Measurements from ENCODE around the gene TANC1.

TANC1 gene

GRCh38 chr2:159071190-159071915 lies 102.9 kb downstream of the TANC1 start:
- intact Hi-C loops (cut with DNase I) = no loop called here
- peak in 1 of 42 donors; percentile 26 for DNase-seq

DNA sequence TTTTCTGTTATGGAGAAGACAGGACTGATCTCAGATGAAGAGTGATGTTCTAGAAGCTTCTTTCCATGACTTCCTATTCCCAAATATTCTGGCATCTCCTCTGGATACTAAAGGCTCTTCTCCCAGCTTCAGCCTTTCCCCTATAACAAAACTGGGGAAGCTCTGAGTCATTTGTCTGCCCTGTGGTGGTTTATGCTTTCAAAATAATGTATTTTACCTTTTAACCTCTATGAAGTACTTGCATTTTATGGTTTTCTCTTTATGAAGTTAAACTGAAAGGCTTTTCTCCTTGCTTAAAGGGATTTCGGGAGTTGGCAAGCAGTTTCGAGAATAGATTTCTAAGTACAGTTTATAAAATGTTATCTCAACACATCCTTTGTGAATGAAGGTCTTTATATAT lies 104.4 kb downstream of the TANC1 start:
- DNase-seq = no peak
- intact Hi-C loops (cut with DNase I) = no loop called here

DNA sequence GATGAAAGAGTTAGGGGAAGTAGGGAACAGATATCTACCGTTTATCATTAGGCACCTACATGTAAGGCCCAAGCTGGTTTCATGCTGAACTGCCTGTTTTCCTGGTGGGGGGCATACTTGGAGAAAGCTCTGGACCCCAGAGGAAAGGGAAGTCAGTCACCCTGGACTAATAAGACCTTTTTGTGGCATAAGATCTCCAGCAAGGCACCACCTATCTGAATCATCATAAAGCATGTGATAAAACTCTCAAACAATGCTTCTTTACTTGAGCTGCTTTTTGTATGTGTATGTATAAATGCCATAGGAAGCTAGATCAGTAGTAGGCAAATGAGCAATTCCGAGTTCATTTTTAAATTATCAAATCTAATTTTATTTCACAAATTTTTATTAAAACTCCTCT lies 104.8 kb downstream of the TANC1 start:
- intact Hi-C loops (cut with DNase I) = no loop called here
- DNase-seq = peak in 1 of 42 donors; percentile 16

DNA sequence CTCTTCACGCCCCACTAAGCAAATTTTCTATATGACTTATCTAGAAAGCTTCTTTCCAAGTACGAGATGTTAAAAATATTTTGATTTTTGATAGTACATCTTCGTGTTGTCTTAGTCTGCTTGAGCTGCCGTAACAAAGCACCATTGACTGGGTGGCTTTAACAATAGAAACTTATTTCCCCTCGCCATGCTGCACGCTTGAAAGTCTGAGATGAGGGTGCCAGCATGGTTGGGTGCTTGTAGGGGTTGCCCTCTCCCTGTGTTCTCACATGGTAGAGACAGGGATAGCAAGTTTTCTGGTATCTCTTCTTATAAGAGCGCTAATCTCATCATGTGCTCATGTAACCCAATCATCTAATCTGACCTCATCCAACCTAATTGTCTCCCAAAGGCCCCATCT lies 106.2 kb downstream of the TANC1 start:
- intact Hi-C loops (cut with DNase I) = no loop called here
- DNase-seq = peak in 3 of 42 donors; percentile 26 to 36 (median 35)

DNA sequence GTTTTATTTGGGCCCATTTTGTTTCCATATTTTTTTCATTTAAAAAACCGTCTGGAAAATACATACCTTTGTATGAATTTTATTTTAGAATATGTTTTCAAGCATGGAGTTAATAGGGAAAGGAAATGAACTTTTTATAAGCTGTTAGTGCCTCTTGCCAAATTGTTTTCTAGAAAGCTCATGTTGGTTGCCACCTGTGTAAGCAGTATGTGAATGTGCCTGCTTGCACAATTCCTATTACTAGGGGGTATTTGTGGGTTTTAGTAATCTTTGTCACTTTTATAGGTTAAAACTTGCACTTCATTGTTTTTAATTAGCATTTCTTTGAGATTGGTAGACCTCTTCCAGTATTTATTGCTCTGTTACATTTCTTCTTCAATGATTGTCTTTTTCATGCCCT lies 107.3 kb downstream of the TANC1 start:
- no peak for DNase-seq
- intact Hi-C loops (cut with DNase I) = no loop called here

DNA sequence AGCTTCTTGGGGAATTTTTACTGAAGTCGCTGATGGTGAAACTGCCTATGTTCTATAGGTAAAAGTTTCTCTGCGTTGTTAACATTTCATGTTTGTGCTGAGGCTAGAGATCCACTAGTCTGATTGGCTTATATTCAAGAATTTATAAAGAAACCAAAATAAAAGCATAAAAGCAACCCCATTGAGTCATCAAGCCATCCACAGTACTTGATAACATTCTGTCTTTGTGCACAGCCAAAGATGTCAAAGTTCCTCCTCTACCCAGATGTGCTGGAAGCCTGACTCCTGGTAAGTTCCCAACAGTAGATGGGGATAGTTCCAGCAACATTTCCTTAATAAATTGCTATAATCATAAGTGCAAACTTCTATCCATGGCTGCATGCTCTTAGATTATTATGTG lies 107.8 kb downstream of the TANC1 start:
- intact Hi-C loops (cut with DNase I) = no loop called here
- DNase-seq = peak in 1 of 42 donors; percentile 17

- intact Hi-C loops (cut with DNase I) = no loop called here
- no peak for DNase-seq
These were observed 109.4 kb downstream of the TANC1 start for GRCh38 chr2:159077869-159078268.

GRCh38 chr2:159078443-159078842 lies 110.0 kb downstream of the TANC1 start:
- intact Hi-C loops (cut with DNase I) = no loop called here
- DNase-seq = no peak

DNA sequence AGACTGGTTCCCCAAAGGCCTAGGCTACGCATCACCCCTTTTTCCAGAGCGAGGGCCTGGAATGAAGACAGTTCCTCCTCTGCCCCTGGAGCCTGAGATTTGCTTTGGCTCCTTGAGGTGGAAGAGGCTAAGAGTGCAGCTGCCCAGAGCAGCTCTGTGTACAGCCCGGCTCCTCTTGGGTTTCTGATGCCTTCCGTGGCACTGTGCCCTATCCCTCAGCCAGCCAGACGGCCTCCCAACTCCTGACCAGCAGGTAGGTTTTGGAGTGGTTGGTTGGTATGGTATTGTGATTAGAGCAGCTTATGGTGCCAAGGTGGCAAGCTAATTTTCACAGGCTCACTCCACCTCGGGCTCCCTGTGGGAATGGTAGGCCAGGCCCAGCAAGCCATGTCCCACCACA lies 112.2 kb downstream of the TANC1 start:
- intact Hi-C loops (cut with DNase I) = no loop called here
- DNase-seq = no peak

- intact Hi-C loops (cut with DNase I) = no loop called here
These were observed 113.7 kb downstream of the TANC1 start for GRCh38 chr2:159082119-159082518.

GRCh38 chr2:159084384-159085370 lies 116.2 kb downstream of the TANC1 start:
- peak in 7 of 42 donors; percentile 37 to 64 (median 46) for DNase-seq
- intact Hi-C loops (cut with DNase I) = no loop called here

More at GRCh38 chr2:159082119-159082518, 113.7 kb downstream of the TANC1 start:
- no peak for DNase-seq

- intact Hi-C loops (cut with DNase I) = no loop called here
- peak in 25 of 42 donors; percentile 28 to 77 (median 40) for DNase-seq
These were observed 117.9 kb downstream of the TANC1 start for GRCh38 chr2:159086342-159086741.

DNA sequence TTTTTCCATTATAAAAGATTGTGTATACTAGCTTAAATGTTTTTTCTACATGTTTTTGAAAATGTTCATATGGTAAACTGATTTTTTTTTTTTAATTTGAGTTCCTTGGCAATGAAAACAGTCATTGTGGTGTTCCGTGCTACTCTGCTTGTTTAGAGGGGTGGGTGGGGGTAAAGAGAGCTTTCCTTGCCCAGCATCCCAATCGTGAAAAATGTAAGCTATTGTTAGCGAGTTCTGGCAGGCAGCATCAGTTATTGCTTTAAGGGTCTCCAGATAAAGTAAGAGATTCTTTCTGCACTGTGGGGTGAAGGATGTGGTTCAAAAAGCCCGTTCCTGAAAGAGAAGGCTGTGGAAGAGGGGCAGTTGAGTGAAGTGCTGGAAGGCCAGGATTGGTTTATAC lies 118.4 kb downstream of the TANC1 start:
- no peak for DNase-seq
- intact Hi-C loops (cut with DNase I) = no loop called here

- DNase-seq = no peak
- intact Hi-C loops (cut with DNase I) = no loop called here
These were observed 120.5 kb downstream of the TANC1 start for GRCh38 chr2:159088906-159089305.

- DNase-seq = peak in 14 of 42 donors; percentile 20 to 63 (median 36)
- intact Hi-C loops (cut with DNase I) = no loop called here
These were observed 121.1 kb downstream of the TANC1 start for GRCh38 chr2:159089543-159089942.

DNA sequence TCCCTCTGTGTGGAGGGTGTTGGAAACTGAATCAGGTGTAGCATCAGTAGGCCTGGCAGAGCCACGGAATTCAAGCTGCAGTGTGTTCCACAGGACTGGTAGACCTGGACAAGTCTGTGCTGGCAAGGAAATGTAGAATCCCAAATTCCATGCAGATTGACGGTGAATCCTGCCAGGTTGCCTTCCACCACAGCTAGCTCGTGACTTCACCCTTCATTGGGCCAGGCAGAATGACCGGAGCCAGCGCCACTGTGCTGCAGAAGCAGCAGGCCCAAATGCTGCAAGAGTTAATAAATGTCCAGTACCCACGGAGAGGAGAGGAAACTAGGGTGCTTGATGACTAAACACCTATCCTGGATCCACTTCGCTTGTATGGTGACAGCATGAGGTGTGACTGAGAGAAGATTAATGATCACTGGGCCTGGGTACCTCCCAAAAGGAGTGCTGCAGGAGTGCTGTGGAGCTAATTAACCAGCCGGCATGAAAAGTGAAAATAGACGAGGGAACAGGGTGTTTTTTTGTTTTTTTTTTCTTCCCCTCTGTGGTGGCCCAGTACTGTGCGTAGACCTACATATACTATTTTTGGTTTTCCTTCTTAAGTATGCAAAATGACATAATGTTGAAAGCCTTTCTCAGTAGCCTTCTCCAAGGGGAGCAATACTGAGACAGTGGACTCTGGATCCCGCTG lies 122.2 kb downstream of the TANC1 start:
- DNase-seq = no peak
- intact Hi-C loops (cut with DNase I) = no loop called here

DNA sequence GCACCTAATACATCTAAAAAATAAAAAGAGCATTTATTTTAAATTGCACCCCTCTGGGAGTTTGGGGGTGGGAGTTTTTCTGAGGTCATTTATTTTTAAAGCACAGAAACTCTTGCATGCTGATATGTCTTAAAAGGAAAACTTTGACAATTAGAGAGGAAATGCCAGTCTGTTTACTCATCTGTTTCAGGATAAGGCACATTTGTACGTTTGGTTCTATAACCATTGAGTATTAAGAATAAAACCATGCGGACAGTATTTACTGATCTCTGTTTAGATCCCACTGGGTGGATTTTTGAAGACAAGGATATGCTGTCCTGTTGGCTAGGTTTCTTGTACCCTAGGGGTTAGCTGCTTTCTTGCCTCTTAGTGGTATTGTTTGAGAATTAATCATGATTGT lies 122.9 kb downstream of the TANC1 start:
- intact Hi-C loops (cut with DNase I) = no loop called here
- DNase-seq = no peak

DNA sequence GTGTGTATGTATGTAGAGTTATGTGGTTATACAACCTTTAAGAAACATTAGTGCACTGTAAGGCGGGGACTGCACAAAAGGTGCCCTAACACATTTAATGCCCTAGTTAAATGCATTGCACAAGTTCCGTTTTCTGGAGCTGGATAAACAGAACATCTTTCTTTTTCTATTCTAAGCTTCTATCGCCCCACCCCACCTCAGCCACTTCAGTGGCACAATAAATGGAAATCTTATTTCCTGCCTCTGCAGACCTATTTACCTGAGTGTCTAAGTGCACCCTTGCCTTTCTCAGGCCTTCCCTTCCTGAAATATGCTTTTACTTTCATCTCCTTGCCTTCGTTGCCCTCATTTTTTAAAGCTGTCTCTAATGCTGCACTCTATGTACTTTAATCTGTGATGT lies 123.5 kb downstream of the TANC1 start:
- intact Hi-C loops (cut with DNase I) = no loop called here
- no peak for DNase-seq

DNA sequence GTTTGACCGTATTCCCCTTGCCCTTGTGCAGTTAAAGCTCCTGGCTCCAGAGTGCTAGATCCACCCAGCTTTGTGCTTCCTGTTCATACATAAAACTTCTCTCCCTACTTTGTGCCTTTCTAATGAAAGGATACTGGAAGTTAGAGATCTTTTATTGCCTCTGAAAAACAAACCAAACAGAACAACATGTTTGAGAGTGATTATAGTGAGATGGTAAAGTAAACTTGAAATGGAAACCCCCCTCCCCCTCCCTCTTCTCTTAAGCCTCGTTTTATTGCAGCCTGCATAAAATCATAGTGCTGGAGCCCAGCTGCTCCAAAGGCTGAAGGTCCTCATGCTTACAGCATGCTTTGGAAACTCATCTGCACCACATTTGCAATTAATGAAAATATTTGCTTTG lies 125.1 kb downstream of the TANC1 start:
- no peak for DNase-seq

More for the DNA sequence above, 125.1 kb downstream of the TANC1 start:
- intact Hi-C loops (cut with DNase I) = no loop called here
